Measurements from ENCODE around the gene UBE2E2.

UBE2E2 gene

DNA sequence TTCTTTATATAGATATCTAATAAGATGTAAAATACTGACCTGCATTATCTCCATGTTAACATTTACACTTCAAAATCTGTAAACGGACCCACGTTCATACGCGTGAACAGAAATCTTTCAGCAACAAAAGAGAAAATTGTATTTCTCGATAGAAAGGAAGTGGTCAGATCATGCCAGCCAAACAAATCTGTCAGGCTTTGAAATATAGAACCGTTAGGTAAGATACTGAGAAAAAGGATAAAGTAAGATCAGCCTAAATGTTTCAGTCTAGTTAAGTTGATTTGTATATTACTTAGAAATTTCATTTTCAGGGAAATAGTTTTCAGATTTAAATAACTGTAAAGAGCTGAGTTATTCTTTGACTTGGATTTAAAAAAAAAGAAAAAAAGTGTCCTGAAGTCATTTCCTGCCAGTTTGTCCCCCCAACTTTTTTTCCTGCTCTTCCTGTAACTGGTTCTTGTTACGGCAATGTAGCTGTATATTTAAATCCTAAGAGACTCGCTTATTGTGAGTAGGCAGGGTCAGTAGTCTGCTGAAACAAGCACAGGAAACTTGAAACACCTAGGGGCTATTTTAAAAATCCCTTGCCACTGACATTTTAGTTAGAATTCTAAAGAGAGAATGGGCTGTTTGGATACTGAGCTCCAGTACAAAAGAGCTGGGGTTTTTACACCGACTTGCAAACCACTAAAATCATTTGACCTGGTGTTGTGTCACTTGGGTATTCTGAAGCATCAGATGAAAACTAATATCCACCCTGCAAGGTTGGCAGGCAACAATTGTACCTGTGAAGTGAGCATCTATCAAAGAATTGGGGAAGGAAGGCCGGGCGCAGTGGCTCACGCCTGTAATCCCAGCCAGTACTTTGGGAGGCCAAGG is 237.5 kb downstream of the UBE2E2 start:
- no peak for DNase-seq (ENCODE audit: low read depth in 2 of 2)

- DNase-seq (ENCODE audit: low read depth in 2 of 2): no peak
Measured at GRCh38 chr3:23442598-23443383, 239.7 kb downstream of the UBE2E2 start.

- no peak for DNase-seq (ENCODE audit: low read depth in 2 of 2)
Measured at GRCh38 chr3:23444386-23444785, 241.3 kb downstream of the UBE2E2 start.

GRCh38 chr3:23446301-23446700 is 243.2 kb downstream of the UBE2E2 start:
- DNase-seq (ENCODE audit: low read depth in 2 of 2): no peak

DNA sequence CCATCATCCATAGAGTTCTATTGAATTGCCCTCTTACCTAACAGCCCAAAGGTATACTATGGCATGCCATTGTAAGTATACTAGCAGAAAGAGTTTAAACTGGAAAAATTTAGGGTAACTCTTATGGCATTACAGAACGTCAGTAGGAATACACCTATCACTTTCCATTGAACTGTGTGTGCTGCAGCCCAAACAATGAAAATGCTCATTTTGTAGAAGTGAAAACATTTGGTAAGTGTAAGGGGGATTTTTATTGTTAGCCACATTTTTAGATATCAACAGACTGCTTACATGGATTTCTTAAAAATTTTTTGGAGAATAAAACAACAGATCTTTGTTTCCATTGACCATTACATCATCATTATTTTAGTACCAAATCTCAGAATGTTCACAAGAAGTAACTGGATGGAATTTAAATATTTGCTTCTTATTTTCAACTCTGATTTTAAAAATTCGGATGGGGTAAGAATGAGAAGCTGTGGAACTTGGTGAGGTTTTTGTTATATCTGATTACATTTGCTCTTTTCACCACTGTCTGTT is 245.9 kb downstream of the UBE2E2 start:
- no peak for DNase-seq (ENCODE audit: low read depth in 2 of 2)

- DNase-seq (ENCODE audit: low read depth in 2 of 2): no peak
Measured at GRCh38 chr3:23450051-23450450, 246.9 kb downstream of the UBE2E2 start.

DNA sequence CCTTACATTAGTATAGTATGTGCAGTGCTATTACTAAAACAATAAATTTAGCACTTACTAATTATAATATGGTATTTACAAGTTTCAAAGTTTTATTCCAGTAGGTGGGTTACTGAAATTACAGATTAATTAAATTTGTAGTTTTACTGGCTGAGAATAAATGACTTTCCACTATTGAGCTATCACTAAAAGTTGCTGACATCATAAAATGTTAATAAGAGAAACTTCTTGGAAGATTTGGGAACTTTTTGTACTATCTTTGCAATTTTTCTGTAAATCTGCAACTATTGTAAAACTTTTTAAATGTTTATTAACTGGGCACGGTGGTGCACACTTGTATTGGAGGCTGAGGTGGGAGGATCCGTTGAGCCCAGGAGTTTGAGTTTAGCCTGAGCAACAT is 247.7 kb downstream of the UBE2E2 start:
- no peak for DNase-seq (ENCODE audit: low read depth in 2 of 2)

DNA sequence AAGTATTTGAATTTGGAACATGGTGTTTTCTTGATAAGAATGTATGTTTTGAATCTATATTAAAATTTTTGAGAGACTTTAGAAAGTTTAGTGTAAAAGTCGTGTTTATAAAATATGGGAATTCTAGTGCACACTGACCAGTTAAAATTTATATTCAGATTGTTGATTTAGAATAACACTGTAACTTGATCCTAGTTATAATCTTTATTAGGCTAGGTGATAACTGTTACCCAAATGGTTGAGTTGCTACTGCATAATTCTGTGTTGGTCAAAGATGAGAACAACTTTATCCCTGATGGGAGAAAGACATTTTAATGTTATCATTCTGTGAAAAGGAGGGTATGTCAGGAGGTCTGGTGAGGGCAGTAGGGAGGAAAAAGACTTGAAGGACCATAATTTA is 249.3 kb downstream of the UBE2E2 start:
- DNase-seq (ENCODE audit: low read depth in 2 of 2): no peak

GRCh38 chr3:23455084-23455483 is 252.0 kb downstream of the UBE2E2 start:
- DNase-seq (ENCODE audit: low read depth in 2 of 2): no peak

GRCh38 chr3:23455775-23456174 is 252.6 kb downstream of the UBE2E2 start:
- no peak for DNase-seq (ENCODE audit: low read depth in 2 of 2)

DNA sequence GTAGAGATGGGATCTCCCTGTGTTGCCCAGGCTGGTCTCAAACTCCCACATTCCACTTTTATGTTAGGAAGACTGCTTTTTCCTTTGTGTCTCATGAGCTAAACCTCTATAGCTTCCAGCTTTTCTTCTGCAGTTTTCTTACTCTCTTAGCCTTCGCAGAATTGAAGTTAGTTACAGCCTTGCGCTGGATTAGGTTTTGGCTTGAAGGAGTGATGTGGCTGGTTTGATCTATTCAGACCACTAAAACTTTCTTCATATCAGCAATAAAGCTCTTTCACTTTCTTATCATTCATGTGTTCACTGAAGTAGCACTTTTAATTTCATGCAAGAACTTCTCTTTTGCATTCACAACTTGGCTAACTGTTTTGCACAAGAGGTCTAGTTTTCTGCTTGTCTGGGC is 254.6 kb downstream of the UBE2E2 start:
- DNase-seq (ENCODE audit: low read depth in 2 of 2): no peak

DNA sequence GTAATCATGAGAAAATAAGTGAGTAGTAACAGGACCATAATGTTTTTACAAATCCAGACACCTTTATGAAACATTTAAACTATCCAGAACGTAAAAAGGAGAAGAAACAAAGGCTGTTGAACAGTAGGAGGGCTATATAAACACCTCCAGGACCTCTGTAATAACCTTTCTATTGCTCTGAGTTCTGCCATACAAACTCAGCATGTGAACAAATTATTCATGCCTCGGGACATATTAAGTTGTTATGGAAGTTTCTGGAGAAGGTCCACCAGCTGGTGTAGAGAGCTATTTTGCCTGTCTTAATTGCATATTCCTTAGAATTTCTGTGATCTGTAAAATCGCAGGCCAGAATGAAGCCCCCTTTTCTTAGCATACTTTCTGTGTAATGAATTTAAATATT is 256.3 kb downstream of the UBE2E2 start:
- DNase-seq (ENCODE audit: low read depth in 2 of 2): no peak

DNA sequence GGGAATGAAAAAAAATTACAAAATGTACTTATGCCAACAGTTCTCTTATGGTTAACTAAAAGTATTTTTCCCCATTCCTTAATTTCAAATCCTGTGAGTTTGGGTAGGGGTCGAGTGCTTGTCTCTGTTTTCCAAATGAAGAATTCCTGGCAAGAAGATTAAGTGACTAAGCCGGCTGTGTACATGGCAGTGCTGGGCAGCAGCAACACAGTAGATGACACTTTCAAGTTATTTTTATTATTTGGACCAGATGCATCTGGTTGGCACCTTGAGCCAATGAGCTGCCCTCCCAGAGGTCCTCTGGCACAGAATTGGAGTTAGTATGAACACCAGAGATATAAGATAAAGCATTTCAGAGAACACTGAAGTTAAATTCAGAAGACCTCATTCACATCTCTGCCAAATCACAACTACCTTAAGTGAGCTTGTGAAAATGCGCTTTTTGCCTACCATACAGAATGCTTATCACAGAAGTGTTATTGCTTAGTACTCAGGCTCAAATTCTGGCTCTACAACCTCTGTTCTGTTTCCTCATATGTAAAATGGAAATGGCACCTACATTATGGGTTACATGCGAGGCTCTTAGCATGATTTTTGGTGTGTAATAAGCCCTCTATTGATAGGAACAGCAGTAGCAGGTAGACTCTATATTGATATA is 256.9 kb downstream of the UBE2E2 start:
- no peak for DNase-seq (ENCODE audit: low read depth in 2 of 2)

- no peak for DNase-seq (ENCODE audit: low read depth in 2 of 2)
Measured at GRCh38 chr3:23461069-23461468, 257.9 kb downstream of the UBE2E2 start.

- no peak for DNase-seq (ENCODE audit: low read depth in 2 of 2)
Measured at GRCh38 chr3:23463791-23464190, 260.7 kb downstream of the UBE2E2 start.

DNA sequence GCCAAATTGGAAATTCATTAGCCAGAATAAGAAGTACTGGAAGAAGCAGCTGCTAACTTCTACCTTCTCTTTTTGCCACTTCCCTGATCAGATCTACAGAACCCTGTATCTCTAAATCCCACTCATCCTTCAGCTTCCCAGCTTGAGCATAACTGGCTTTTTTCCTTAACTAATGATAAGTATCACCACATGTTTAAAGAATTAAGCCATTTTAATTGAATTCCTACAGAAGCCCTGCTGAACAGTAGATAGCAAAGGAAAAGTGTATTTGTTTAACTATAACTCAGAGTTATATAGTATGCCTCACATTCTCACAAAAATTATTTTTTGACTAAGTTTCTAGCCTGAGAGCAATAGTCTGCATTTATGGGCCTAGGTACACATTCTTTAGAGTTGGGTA is 262.4 kb downstream of the UBE2E2 start:
- no peak for DNase-seq (ENCODE audit: low read depth in 2 of 2)

- DNase-seq (ENCODE audit: low read depth in 2 of 2): no peak
Measured at GRCh38 chr3:23468203-23468602, 265.1 kb downstream of the UBE2E2 start.

GRCh38 chr3:23474580-23475357 is 271.6 kb downstream of the UBE2E2 start:
- no peak for DNase-seq (ENCODE audit: low read depth in 2 of 2)

- DNase-seq (ENCODE audit: low read depth in 2 of 2): no peak
Measured at GRCh38 chr3:23475446-23475845, 272.3 kb downstream of the UBE2E2 start.

GRCh38 chr3:23479026-23479425 is 275.9 kb downstream of the UBE2E2 start:
- DNase-seq (ENCODE audit: low read depth in 2 of 2): no peak

DNA sequence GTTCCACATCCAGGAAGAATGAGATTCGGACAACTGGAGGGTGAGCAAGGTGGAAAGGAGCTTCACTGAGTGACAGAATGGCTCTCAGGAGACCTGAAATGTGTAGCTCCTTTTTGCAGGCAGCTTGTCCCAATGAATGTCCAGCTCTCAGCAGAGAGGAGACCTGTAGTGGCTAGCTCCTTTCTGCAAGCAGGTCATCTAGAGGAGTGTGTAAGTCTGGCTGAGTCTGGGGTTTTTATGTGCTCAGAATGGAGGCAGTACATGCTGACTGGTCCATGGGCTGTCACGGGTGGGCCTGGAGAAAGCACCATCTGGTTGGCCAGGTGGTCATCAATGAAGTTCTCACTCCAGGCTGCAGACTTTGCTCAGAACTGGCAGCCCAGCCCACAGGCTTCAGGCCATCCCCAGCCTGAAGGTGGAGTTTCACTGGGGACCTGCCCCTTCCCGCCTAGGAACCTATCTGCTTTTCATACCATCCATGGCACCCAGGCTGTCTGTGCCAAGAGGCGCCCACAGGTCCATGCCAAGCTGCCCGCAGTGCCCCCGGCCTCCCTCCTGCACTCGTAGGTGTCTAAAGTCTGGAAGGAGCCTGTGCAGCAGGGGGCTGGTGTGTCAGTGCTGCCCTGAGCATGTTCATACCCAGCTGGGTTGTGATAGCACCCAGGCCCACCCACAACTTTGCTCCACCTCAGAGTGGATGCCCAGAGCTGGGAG is 276.6 kb downstream of the UBE2E2 start:
- no peak for DNase-seq (ENCODE audit: low read depth in 2 of 2)

All from stimulated activated CD8-positive, alpha-beta memory T cell treated with anti-CD3 and anti-CD28 coated beads, Interleukin-2, amount 100 ng/mL, for 48 hours (primary cell).